H7 (cell line): ENCODE data around the gene SCT. TPM values are rescaled to one million over a fixed set of nuclear protein-coding genes. Genes with fewer than 3 reads are reported as not detected.
A peak's percentile ranks its signal among the peaks of the same experiment; 100 is the strongest.

ENCODE experiments used
- DNase-seq: peaks from one replicate; pipeline ENCODE4 v3.0.0; 2012
- H3K27me3 ChIP-seq: 2 replicates; pipeline ENCODE4 v1.6.0; 2011; ENCODE audit warnings: mild to moderate bottlenecking, low read length; ENCODE audit not compliant: control insufficient read depth, insufficient read depth
- H3K36me3 ChIP-seq: replicated peaks from 2 replicates; pipeline ENCODE4 v1.5.1; 2011; ENCODE audit warnings: low read length; ENCODE audit not compliant: control insufficient read depth, insufficient read depth
- H3K4me3 ChIP-seq: 2 replicates; pipeline ENCODE4 v1.5.1; 2011; ENCODE audit warnings: low read depth, mild to moderate bottlenecking, control low read depth, low read length, moderate library complexity; ENCODE audit not compliant: insufficient read depth
- total RNA-seq: library from RNA; depleted of rRNA; stranded (reverse); fragments of >200 nt; shearing (Covaris generic); gene quantifications from 2 replicates; pipeline ENCODE4 v1.2.3, GENCODE V29; 2014

Gene SCT
- total RNA-seq, 1 experiment from 2014 or later: not detected

- Histone ChIP-seq H3K4me3 (no peak overlapping the region), H3K27me3 (no peaks in the 10 kb centered on the region), H3K36me3 (no peaks in the 10 kb centered on the region)
- DNase-seq: no peak
Observed at GRCh38 chr11:620935-621814, 5.8 kb downstream of the SCT start.

- Histone ChIP-seq H3K36me3 (no peaks in the 10 kb centered on the region), H3K4me3 (no peak overlapping the region), H3K27me3 (no peaks in the 10 kb centered on the region)
- no peak for DNase-seq
Observed at GRCh38 chr11:620201-620600, 6.8 kb downstream of the SCT start.

GRCh38 chr11:619628-620050 lies 7.3 kb downstream of the SCT start:
- Histone ChIP-seq H3K27me3 (no peaks in the 10 kb centered on the region), H3K36me3 (no peaks in the 10 kb centered on the region), H3K4me3 (no peak overlapping the region)
- DNase-seq: no peak

- H3K36me3 ChIP-seq: no peaks in the 10 kb centered on the region
- no peaks in the 10 kb centered on the region for H3K27me3 ChIP-seq
- DNase-seq: no peak
- H3K4me3 ChIP-seq: no peak overlapping the region
Observed at GRCh38 chr11:618856-619627, 7.9 kb downstream of the SCT start.

- no peak overlapping the region for H3K4me3 ChIP-seq
Observed at GRCh38 chr11:617912-618682, 8.9 kb downstream of the SCT start.

GRCh38 chr11:617199-617911 lies 9.6 kb downstream of the SCT start:
- H3K4me3 ChIP-seq: no peak overlapping the region
- H3K36me3 ChIP-seq: peaks cover 2% of the 10 kb centered on the region
- H3K27me3 ChIP-seq: no peaks in the 10 kb centered on the region
- DNase-seq: no peak

More at GRCh38 chr11:617912-618682, 8.9 kb downstream of the SCT start:
- no peaks in the 10 kb centered on the region for H3K27me3 ChIP-seq
- DNase-seq: no peak
- H3K36me3 ChIP-seq: no peaks in the 10 kb centered on the region; the same call in 1 of the 2 replicates

- Histone ChIP-seq H3K36me3 (peaks cover 3% of the 10 kb centered on the region), H3K4me3 (no peak overlapping the region), H3K27me3 (no peaks in the 10 kb centered on the region)
- no peak for DNase-seq
Observed at GRCh38 chr11:616320-617198, 10.4 kb downstream of the SCT start.

- H3K27me3 ChIP-seq: no peaks in the 10 kb centered on the region
- peak; percentile 98 for DNase-seq
- H3K4me3 ChIP-seq: peak within 1 kb of the TSS; percentile 58
- H3K36me3 ChIP-seq: peaks cover 5% of the 10 kb centered on the region
Observed at GRCh38 chr11:615504-616319, 11.3 kb downstream of the SCT start, which contains the start of gene IRF7. Gene IRF7, minus strand, starts transcription at chr11:615950. Its CDS starts 586 bp downstream, at chr11:615364.

- DNase-seq: no peak
- H3K27me3 ChIP-seq: no peaks in the 10 kb centered on the region
- peak overlapping the region; percentile 58 for H3K4me3 ChIP-seq
- H3K36me3 ChIP-seq: peaks cover 11% of the 10 kb centered on the region
Observed at GRCh38 chr11:614623-615503, 12.1 kb downstream of the SCT start.

GRCh38 chr11:614021-614622 lies 12.9 kb downstream of the SCT start:
- peaks cover 14% of the 10 kb centered on the region for H3K36me3 ChIP-seq
- no peaks in the 10 kb centered on the region for H3K27me3 ChIP-seq
- DNase-seq: no peak
- no peak overlapping the region for H3K4me3 ChIP-seq

- Histone ChIP-seq H3K36me3 (peaks cover 17% of the 10 kb centered on the region), H3K27me3 (no peaks in the 10 kb centered on the region), H3K4me3 (peak overlapping the region; percentile 9; the same call in 1 of the 2 replicates)
- peak; percentile 99 for DNase-seq
Observed at GRCh38 chr11:613369-613968, 13.5 kb downstream of the SCT start.
